HG03521 (cell line): Measurements from ENCODE around the gene NTHL1.
"Not testable (repeated sequence)": the region's sequence is repeated elsewhere in the genome, so short reads cannot be mapped to it uniquely, and the experiment has no call there.

Source experiments
- ATAC-seq: cut with Tn5 transposase; IDR thresholded peaks from one replicate; pipeline ENCODE4 v1.9.1; 2021; ENCODE audit warnings: mild to moderate bottlenecking, moderate library complexity; ENCODE audit not compliant: unreplicated experiment

Gene NTHL1

DNA sequence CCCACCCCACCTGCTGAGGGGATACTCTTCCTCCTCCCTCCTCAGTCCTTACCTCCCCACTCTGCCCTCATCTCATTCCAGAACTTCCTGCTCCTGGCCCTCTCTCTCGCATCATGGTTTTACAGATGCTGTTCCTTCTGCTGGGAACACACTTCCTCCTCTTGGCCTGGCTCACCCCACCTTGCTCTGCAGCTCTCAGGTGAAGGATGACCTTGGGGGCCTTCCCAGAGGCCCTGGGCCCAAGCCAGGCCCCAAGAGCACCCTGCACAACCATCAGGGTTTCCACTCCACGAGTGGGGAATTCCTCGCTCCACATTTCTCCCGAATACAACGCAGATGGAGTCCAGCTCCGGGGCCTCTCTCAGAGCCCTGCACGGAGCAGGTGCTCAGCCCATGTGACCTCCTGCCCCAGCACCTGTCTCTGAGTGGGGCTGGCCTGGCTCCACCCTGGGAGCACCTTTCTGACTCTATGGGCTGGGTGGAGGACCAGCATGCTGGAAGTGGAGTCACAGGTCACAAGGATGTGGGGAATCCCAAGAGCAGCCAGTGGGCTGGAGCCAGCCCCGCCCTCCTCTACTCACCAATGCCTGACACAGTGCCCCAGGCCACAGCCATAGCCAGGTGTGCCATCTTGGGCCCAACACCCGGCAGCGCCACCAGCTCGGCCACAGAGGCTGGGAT lies 4.5 kb downstream of the NTHL1 start:
- ATAC-seq, result no peak

DNA sequence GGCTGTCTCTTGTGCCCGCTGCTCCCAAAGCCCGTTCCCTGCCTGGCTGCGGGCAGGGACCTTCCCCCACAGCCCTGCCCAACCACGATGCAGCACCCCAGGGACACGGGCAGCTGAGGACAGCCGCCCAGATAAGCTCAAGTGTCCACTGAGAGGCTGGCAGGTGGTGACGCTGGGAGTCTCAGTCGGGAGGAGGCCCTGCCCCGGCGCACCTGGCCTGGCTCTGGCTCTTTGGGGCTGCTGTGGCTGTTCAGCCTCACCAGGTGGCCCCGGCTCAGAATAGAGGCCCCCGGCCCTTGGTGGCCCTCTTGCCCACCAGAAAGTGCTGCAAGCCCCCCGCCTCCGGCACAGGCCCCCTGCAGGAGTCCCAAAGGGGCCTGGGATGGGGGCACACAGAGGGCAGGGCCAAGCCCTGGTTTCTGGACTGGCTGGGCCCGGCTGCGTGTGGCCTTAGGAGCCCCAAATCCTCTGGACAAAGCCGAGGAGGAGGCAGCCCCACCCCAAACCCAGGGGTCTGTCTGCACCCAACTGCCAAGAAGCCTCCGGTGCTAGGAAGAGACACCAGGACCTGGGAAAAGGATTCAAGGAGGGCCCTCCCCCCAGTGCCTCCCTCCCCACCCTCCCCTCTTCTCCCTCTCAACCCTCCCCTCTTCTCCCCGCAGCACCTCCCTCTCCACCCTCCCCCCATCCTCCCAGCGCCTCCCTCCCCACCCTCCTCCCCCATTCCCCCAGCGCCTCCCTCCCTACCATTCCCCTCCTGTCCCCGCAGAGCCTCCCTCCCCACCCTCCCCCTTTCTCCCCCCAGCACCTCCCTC lies 5.3 kb downstream of the NTHL1 start:
- ATAC-seq, result no peak

DNA sequence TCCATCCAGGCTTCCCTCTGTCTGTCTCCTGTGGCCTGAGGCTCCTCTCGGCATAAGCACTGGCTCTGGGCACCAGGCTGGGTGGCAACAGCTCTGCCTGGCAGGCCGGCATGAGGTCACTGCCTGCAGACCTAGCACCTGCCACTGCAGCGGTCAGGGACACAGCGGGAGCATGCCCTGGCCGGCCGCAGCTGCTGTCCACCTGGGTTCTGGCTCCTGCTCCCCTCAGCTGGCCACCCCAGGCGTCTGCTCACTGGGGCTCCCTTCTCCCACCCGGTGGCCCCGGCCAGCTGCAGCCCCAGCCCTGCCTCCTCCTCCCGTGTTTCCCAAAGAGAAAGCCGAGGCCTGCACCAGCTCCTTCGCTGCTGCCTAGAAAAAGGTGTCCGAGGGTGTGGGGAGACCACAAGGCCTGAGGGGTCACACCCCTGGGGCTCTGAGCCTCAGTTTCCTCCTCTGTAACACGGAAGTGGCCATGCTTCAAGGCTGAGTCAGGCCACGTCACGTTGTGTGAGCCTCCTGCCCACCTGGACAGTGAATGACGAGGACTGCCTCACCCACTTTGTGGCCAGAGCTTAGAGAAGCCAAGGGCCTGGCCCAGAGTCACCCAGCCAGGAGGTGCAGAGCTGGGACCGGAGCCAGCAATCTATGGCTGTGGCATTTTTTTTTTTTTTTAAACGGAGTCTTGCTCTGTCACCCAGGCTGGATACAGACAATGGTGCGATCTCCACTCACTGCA lies 6.7 kb downstream of the NTHL1 start:
- ATAC-seq, result no peak

DNA sequence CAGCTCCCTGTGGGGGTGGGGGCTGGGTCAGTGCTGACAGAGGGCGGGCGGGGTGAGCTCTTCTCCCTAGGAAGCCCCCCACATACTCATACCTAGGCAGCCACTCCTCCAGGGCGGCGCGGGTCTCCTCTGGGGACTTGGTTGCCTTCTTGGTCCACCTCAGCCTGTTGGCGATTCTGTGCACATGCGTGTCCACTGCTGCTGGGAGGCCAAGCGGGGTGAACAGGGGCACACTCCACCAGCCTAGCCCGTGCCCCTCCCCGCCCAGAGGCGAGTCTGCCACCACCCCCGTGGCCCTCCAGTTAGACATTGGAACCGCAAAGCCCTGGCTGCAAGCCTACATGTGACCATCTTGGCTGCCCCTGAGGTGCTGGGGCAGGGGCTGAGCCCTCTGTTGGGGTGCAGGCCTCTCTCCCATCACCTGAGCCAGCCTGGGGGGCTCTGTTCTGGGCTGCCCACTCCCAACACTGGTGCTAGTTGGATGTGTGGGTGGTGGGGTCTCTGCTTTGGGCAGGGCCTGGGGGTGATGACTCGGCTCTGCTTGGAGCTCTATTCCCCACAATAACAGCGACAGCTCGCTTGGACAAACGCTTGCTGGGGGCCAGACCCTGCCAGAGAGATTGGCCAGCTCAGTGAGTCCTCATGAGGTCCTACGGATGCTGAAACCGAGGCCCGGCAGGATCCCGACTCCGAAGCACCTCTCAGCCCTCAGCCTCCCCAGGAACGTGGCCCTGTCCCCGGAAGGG lies 7.4 kb downstream of the NTHL1 start:
- ATAC-seq, result no peak

DNA sequence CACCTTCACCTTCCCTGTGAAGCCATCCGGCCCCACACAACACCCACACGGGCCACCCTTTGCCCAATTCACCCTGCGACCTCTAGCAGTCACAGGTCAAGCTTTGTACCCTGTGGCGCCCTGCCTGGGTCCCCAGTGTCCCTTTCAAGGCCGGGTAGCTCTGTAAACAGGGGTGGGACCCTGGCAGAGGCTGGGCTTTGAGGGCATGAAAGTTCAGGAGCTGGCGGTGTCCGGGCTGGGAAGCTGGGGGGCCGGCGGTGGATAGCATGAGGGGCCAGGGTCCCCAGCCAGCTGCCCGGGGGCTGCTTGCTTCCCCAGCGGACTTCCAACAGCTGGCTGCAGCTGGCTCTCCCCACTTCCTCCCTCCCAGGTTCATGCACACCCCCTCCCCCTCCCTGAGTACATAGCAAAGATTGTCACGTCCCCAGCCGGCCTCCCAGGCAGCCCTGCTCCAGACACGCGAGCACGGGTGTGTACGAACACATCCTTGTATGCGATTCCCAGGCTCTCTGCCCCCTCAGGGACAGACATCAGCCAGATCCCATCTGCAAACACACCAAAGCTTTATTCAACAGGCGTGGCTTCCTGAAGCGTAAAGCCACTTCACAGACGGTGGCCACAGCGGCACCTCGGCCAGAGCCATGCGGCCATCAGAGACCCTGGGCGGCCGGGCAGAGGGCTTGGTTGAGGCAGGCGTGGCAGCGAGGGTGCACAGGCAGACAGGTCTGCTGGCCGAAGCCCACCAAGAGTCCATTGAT lies 8.2 kb downstream of the NTHL1 start:
- no peak for ATAC-seq

DNA sequence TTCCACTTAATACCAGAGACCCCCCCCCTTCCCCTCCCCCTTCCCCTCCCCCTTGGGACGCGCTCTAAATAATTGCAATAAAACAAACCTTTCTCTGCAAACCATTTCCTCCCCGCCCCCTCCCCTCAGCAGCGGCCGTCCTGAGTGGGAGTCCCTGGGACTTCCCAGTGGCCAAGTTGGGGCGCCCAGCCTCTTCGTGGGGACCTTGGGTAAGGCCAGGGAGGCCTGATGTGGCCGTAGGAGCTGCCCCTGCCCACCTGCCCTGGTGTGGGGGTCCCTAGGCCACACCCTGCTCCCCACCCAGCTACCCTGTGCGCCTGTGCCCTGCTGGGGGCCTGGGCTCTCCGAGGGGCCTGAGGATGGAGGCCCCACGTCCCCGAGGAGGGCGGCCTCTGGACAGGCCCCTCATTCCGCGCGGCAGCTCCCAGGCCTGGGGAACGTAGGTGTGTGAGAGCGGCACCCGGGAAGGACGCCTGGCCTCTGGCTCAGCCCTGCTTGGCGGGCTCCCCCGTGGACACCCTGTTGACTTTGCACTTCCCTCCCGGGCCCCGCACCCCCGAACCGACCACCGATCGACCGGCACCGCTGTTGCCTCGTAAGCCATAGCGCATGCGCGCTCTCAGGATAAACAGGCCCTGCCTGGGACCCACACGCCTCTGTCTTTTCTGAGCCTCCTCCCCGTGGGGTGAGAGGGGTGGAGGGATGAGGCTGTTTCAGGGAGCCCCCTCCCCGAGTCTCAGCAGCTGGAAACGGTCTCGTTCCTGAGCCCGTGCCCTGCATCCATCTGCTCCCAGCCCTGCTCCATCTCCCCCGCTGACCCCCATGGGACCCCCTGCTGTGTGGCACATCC lies 9.0 kb downstream of the NTHL1 start:
- no peak for ATAC-seq

DNA sequence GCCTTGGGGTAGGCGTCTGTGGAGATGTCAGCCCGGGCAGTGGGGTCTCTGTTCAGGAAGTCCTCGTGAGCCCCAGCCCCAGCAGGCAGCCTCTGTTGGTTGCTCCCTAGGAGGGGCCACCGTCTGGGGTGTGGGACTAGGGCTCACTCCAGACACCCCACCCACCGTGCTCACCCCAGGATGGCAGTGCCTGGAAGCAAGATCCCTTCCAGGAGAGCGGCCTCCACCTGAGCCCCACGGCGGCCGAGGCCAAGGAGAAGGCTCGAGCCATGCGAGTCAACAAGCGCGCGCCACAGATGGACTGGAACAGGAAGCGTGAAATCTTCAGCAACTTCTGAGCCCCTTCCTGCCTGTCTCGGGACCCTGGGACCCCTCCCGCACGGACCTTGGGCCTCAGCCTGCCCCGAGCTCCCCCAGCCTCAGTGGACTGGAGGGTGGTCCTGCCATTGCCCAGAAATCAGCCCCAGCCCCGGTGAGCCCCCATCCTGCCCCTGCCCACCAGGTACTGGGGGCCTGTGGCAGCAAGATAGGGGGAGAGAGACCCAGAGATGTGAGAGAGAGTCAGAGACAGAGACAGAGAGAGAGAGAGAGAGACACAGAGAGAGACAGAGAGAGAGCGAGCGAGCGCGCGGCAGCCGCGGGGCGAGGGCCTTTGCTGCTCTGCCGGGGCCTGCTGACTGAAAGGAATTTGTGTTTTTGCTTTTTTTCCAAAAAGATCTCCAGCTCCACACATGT lies 9.8 kb downstream of the NTHL1 start:
- no peak for ATAC-seq

DNA sequence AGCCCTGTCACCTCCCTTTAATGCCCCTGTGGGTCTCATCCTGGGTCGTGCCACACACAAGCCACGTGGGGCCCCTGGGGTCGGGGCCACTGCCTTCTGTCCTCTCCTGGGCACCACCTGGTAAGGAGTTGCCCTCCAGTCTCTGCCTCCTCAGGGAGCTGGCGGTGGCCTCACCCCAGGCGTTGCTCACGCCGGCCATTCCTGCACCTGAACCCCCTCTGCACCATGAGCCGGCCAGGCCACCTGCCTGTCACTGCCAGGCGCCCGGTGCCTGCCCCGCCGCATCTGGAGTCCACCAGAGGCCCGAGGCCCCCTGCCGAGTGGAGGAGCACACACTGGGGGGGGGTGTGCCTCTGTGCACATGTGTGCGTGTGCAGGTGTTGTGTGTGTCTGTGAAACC lies 10.5 kb downstream of the NTHL1 start:
- ATAC-seq, result no peak

DNA sequence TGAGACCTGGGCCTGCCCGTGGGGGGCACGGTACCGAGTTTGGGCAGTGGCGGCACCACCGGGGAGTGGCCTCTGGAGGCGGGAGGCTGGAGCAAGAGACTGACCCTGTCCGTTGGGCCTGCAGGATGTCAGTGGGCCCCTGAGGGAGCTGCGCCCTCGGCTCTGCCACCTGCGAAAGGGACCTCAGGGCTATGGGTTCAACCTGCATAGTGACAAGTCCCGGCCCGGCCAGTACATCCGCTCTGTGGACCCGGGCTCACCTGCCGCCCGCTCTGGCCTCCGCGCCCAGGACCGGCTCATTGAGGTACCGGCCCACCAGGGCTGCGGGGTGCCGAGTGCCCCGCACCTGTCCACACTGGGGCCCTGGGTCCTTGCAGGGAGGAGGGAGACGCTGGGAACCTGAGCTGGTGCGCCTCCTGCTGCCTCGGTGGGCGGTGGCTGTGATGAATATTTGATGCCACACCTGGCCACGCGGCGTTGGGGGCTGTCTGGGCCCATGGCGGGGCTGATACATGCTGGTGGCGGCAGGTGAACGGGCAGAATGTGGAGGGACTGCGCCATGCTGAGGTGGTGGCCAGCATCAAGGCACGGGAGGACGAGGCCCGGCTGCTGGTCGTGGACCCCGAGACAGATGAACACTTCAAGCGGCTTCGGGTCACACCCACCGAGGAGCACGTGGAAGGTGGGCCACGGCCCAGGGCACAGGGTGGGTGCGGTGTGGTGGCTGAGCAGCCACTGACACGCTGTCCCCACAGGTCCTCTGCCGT lies 11.3 kb downstream of the NTHL1 start:
- ATAC-seq, result no peak

DNA sequence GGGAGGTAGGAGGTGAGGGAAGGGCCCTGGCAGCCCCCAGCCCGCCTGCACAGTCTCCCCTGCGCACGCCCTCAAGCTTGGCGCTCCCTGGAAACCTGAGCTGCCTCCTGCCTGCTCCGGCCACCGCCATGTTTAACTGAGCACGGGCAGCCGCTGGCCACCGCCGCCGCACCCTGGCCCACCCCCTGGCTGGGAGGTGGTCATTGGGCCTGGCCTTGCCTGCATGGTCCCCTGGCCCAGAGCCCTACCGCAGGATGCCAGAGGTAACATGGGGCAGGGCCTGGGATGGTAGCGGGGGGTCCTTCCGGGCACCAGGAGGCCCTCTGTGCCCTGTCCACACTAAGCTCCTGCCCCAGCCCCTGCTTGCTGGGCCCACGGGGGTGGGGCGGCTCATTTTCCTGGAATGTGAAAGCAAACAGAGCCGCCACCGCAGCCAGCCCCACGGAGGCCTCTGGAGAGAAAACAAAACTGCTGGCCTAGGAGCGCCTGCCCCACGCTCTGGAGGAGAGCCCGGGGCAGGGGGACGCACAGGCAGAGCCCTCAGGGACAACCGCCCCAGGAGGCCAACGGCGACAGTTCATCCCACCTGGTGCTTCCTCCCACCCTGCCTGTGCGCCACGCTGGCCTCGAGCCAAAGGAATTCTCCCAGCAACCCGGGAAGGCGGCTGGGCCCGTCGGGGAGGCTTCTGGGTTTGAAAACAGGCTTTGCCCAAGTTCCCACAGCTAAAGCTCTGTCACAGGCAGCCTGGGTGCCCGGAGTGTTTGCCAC lies 12.0 kb downstream of the NTHL1 start:
- no peak for ATAC-seq

DNA sequence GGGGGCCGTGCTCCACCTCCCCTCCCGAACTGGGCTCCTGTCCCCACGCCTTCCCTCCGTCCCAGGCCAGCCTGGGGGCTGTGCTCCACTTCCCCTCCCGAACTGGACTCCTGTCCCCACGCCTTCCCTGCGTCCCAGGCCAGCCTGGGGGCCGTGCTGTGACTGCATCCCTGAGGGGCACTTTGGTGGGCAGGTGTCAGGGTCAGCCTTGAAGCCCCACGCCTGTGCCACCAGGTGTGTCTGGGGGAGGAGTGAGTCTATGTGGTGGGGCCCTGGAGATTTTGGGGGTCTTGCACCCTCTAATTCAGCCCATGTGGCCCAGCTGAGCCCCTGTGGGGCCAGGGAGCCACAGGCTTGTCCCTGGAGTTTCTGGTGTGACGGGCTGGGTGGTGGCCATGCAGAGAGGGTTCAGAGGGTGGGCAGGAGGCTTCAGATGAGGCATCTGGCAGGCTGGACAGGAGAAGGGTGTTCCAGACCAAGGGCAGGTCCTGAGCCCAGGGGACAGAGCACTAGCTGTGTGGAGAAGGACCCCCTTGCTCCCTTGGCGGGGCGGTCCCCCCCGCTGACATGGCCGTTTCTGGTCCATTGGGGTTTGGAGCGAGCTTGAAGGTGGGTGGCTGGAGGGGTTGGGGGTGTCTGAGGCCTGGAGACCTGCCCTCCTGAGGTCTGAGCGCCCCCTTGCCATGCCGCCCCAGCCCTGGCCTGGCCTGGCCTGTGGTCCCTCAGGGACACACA lies 12.8 kb downstream of the NTHL1 start:
- ATAC-seq, result no peak

DNA sequence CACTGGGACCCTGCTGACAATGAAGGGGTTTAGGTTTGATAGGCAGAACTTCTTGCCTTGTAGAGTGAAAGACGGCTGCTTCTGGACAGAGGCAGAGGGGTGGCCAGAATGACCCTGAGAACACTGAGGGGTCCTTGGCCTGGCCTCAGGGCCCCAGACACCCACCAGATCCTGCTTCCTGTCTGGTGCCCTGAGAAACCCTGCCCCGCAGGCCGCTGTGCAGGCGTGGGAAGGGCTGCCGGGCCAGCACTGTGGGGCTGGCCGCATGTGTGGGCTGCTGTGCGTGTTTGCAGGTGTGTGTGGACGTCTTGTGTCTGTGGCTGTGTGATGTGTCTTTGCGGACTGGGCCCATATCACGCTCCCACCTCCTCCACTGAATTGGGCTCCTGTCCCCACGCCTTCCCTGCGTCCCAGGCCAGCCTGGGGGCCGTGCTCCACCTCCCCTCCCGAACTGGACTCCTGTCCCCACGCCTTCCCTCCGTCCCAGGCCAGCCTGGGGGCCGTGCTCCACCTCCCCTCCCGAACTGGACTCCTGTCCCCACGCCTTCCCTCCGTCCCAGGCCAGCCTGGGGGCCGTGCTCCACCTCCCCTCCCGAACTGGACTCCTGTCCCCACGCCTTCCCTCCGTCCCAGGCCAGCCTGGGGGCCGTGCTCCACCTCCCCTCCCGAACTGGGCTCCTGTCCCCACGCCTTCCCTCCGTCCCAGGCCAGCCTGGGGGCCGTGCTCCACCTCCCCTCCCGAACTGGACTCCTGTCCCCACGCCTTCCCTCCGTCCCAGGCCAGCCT lies 13.5 kb downstream of the NTHL1 start:
- not testable (repeated sequence) for ATAC-seq

DNA sequence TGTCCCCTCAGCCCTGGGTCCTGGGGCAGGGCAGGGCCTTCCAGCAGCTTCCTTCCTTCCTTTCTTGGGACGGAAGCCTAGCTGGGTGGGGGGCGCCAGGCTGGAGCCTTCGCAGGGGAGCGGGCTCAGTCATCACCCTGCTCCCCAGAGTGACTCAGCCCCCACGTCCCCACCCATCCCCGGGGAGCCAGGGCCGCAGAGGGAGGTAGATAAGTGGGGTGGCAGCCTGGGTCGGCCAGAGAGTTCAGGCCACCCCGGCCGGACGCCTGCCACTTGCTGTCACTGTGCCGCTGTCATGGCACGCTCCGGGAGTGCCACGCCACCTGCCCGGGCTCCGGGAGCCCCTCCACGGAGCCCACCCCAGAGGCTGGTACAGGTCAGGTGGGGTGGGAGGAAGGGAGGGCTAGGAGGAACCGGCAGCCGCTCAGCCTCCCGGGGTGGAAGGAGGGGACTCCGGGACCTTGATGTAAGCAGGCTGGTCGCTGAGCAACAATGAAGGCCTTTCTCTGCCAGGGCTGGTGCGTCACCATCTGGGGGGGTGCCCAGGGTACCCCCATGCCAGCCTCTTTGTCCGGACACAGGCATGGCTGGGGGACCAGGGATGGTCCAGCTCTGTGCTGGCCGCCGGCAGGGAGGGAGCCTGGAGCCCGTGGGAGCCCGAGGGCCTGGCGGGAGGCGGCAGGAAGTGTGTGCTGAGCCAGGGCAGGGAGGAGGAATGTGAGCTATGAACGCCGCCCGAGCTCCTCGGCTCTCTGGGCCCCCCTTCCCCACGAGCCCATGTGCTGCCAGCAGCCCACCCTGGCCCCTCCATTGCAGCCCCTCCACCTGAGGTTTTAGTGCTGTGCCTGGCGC lies 14.4 kb downstream of the NTHL1 start:
- no peak for ATAC-seq

DNA sequence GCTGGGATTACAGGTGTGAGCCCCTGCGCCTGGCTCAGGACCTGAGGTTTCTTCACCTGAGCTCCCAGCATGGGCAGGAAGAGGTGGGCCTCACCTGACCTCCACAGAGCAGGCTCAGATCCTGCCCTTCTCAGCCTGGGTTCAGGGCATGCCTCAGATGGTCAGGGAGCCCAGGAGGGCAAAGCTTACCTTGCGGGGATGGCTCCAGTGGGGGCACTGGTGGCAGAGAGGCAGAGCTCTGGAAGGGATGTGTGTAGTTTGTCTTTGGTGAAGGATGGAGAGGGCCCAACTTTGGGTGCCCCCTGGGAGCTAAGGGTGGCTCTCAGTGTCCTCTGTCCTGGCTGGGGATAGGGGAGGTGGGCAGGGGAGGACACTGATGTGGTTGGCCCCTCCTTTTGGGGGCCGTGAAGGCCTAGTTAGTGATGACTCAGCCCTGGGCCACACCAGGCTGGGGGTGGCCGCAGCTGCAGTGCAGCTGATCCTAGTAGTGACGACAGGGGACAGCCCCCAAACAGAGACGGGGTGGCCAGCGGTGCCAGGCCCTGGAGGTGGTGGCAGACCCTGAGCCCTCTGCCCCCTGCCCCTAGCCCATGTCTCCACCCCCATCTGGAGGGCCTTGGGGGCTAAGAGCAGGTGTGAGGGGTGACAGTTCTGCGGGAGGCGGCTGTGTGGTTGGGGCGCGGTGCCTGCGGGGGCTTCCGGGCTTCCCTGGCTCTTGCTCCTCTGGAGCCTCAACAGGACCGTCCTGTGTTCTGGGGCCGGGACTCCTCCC lies 15.2 kb downstream of the NTHL1 start:
- no peak for ATAC-seq
